Measurements from ENCODE around the gene IBA57.
"Not testable (repeated sequence)": the region's sequence is repeated elsewhere in the genome, so short reads cannot be mapped to it uniquely, and the experiment has no call there.

Gene IBA57

DNA sequence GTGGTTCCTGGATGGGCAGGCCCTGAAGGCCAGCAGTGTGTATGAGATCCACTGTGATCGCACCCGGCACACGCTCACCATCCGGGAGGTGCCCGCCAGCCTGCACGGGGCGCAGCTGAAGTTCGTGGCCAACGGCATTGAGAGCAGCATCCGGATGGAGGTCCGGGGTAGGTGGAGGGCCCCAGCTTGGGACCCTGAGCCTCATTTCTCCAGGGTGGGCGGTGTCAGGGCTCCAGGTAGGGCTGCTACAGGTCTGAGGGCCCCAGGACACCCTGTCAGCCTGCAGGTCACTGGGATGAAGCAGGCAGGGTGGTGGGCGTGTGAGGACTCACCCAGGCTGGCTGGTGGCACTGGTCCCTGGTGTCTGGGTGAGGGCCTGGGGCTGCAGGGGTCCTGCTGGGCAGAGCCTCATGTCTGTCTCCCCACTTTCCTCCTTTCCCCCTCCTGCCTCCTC is 50.1 kb downstream of the IBA57 start:
- no peak for DNase-seq

DNA sequence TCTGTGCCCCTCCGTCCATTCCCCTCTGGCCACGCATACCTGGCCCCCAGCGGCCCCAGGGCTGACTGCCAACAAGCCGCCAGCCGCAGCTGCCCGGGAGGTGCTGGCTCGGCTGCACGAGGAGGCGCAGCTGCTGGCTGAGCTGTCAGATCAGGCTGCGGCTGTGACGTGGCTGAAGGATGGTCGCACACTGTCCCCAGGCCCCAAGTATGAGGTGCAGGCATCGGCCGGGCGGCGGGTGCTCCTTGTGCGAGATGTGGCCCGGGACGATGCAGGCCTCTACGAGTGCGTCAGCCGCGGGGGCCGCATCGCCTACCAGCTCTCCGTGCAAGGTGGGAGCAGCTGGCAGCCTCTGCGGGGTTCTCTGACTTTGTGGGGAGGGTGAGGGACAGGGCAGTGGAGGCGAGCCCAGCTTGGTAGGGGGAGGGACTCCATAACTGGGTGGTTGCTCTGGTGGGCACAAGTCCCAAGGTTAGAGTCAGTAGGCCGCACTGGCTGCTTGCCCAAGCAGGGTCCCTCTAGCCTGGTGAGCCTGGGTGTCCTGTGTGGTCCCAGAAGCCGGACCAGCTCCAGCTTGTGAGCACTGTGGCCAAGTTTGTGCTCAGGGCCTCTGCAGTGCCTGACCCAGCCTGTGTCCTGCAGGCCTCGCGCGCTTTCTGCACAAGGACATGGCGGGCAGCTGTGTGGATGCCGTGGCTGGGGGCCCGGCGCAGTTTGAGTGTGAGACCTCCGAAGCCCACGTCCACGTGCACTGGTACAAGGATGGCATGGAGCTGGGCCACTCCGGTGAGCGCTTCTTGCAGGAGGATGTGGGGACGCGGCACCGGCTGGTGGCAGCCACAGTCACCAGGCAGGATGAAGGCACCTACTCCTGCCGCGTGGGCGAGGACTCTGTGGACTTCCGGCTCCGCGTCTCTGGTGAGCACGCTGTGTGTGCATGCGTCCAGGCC is 51.0 kb downstream of the IBA57 start:
- no peak for DNase-seq

DNA sequence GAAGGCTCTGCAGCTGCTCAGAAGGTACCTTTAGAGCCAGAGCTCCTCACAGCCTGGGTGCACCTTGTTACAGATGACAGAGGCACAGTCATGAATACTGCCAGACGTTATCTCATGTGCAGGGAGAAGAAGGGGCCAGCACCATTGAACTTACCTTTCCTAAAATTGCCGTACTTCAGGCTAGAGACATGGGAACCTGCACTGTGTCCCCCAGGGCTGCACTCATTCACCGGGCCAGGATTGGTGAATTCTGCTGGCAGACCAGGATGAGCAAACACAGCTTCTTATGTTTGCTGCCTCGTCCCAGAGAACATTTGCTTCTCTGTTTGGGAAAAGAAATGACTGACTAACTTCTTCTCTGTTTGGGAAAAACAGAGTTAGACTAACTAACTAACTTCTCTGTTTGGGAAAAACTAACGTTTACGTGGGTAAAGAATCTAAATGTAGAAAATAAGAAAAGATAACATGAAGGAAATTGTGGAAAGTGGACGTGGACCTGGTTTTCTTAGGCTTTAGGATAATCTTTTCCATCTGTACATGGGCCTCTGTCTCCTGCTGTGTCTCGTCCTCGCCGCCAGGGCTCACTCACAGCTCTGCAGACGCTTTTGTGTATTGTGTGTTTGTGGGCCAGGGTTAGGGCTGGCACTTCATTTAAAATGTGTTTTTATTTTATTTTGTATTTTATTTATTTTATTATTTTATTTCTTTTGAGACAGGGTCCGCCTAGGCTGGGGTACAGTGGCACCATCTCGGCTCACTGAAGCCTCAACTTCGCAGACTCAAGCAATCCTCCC is 52.1 kb downstream of the IBA57 start:
- DNase-seq, result no peak

DNA sequence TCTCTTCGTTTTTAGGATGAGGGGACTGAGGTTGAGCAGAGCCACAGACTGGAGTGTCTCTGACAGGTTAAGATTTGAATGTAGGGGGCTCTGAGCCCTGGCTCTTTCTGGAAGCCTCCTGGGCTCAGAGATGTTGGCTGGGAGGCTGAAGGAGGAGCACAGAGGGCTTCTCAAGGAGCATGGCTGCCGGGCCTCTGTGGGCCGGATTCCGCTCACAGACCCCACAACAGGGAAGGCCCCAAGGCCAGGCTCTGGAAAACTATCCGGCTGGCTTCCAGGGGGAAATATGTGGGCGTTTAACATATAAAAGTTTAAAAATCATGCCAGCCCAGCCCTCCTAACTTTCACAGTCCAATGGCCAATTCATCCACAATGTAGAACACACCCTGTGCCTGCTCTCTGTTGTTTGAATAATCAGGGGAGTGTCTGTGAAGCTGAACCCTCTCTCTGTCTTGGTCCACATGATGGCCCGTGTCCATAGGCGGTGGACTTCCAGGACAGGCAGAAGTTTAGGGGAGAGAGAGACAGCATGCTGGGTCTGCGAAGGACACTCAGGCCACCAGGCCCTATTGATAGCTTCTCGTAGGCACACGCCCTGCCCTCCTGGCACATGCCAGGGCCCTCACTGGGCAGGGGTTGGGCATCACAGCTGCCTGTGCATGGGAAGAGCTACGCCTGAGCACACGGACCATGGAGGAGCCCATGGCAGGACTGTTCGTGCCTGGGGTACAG is 53.1 kb downstream of the IBA57 start:
- DNase-seq, result no peak

DNA sequence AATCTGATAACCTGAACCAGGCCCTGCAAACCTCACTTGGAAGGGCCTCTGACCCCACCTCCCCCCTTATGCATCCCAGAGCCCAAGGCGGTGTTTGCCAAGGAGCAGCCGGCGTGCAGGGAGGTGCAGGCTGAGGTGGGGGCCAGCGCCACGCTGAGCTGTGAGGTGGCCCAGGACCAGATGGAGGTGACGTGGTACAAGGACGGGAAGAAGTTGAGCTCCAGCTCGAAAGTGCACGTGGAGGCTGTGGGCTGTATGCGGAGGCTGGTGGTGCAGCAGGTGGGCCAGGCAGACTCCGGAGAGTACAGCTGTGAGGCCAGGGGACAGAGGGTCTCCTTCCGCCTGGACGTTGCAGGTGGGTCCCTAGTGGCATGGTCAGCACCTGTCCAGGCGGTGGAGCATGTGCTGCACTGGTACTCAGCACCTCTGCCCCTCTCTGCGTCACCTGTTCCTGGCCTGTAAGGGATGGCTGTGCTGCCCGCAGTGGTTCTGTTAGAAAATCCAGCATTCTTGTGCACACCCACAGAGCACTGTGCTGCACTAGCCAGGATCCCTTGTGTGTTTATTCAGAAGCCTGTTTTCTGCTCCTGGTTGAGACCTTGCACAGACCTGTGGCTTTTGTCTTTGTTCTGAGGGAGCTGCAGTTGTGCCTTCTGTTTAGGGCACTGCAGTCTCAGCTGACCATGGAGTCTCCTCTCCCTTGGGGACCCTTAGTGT is 53.8 kb downstream of the IBA57 start:
- no peak for DNase-seq

DNA sequence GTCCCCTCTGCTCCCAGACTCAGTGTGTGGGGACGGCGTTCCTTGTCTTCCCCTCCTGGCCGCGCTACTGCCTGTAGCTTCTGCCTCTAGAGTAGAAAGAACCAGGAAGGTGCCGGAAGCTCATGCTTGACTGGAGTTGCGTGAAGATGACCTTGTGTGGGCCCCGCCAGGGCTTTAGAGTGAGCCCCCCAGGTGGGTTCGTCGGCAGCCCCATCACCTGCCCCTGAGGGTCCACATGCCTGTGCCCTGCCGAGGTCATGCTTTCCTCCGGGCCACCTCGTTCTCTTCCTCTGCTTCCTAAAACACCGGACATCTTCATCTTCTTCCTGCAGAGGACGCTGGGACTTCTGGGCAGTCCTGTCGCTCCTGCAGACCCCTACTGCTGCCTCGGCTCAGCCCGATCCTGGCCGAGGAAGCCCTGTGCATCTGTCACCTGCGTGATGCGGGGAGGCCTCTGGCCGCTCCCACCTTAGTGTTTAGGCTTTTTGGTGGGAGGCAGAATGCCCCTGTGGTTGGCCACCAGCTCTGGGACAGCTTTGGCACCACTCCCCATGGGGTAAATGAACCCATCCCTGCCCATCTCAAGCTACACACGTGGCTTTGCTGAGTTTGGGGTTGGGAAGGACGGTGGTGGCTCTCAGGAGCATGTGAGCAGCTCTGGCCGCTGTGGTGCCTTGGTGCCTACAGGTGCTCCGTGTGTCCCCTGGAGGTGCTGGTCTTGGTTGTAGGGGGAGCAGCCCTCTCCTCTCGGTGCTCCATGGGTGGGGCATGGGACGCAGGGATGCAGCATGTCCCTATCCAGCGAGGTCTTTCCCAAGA is 54.6 kb downstream of the IBA57 start:
- no peak for DNase-seq

DNA sequence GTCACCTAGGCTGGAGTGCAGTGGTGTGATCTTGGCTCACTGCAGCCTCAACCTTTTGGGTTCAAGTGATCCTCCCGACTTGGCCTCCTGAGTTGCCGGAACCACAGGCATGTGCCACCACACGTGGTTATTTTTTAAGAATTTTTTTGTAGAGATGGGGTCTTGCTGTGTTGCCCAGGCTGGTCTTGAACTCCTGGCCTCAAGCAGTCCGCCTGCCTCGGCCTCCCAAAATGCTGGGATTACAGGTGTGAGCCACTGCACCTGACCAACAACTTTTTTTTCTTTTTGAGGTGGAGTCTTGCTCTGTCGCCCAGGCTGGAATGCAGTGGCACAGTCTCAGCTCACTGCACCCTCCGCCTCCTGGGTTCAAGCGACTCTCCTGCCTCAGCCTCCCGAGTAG is 55.5 kb downstream of the IBA57 start:
- not testable (repeated sequence) for DNase-seq

DNA sequence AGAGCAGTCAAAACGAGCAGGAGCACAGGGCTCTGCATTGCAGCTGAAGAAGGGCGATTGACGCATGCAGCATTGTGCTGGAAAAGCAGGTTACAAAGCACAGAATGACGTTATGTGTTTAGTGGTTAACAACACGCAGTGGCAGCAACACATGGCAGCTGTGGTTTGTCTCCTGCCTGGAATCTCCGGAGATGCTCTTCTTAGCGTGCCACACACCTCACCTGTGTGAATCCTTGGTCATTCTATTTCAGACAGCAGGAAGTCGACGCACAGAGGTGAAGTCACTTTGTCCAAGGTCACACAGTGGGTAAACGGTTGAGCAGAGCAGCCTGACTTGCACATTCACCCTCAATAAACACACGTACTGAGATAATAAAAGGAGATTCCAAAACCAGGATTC is 56.9 kb downstream of the IBA57 start:
- DNase-seq, result no peak

DNA sequence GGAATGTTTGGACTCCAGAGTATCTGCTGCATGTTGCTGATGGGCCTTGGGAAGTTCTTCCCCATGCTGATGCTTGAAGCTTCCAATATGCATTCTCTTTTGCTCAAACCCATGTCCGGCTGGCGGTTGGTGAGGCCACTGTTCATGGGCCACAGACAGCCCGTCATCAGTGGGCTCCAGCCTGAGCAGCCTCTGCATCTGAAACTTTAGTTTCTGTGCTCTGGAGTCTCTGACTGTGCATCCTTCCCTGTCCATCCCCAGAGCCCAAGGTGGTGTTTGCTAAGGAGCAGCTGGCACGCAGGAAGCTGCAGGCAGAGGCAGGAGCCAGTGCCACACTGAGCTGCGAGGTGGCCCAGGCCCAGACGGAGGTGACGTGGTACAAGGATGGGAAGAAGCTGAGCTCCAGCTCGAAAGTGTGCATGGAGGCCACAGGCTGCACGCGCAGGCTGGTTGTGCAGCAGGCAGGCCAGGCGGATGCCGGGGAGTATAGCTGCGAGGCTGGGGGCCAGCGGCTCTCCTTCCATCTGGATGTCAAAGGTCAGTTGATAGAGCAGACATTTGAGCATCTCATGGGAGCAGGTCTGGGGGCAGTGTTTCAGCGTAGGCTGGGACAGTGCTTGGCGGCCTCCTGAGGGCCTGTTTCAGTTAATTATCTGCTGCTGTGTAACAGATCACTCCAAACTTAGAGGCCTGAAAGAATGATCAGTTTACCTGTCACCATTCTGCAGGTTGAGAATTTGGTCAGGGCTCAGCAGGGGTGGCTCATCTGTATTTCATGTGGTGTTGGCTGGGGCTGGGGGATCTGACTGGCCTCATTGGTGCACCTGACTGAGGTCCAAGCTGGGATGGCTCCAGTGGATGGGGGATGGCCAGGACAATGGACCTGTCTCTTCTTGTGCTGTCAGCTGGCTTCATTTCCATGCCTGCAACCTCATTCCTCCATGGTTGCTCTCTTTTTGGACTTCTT is 58.9 kb downstream of the IBA57 start:
- DNase-seq, result no peak

DNA sequence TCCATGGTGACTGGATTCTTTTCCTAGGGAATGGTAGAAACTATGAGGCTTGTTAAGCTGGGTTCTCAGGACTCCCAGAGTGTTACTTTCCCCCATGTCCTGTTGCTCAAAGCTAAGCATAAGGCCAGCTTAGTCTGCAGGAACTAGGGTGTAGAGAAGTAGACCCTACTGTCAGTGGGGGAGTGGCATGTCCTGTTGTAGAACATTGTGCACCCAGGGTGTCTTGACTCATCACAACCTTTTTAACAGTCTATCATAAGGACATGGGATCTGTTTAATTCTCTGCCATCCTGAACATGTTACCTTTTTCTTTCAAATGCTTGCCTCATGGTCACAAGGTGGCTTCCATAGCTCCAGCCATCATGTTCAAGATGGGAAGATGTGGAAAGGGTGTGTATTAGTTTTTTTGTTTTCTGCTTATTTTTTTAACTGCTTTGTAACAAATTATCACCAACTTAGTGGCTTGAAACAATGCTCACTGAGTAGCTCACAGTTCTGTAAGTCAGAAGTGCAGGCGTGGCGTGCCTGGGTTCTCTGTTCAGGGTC is 59.6 kb downstream of the IBA57 start:
- no peak for DNase-seq

DNA sequence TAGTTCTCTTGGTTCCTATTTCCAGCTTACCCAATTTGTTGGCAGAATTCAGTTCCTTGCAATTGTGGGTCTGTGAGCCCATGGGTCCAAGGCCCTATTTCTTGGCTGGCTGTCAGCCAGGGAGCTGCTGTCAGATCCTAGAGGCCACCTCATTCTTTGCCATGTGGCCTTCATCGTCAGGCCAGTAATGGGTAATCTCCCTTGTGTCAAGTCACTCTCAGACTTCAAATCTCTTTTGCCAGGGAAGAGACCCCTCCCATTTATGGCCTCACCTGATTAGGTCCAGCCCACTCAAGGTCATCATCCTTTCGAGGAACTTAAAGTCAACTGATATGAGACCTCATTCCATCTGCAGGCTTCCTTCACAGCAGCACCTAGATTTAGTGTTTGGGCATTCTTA is 60.1 kb downstream of the IBA57 start:
- DNase-seq, result no peak

DNA sequence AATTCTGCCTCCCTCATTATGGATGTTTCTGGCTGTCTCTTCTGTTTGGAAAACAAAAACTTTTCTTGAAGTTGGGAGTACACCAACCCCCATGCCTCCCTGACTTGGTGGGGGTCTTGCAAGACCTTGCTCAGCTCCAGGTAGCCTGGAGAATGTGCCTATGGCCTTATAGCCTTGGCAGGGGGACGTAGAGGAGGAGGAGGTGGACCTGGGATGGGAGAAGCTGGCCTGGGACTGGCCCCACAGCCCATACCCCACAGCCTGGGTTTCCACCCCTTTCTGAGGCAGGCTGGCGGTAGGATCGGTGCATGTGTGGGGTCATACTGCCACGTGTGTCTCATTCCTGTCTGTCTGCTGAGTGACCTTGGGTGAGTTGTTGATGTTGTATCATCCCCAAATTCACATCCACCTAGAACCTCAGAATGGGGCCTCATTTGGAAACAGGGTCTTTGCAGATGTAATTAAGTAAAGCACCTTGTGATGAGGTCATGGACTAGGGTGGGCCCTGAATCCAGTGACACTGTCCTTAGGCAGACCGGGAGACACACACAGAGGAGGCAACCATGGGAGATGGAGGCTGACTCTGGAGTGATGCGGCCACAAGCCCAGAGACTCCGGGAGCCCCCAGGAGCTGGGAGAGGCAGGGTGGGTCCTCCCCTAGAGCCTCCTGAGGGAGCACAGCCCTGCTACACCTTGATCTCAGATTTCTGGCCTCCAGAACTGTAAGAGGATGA is 60.7 kb downstream of the IBA57 start:
- no peak for DNase-seq

DNA sequence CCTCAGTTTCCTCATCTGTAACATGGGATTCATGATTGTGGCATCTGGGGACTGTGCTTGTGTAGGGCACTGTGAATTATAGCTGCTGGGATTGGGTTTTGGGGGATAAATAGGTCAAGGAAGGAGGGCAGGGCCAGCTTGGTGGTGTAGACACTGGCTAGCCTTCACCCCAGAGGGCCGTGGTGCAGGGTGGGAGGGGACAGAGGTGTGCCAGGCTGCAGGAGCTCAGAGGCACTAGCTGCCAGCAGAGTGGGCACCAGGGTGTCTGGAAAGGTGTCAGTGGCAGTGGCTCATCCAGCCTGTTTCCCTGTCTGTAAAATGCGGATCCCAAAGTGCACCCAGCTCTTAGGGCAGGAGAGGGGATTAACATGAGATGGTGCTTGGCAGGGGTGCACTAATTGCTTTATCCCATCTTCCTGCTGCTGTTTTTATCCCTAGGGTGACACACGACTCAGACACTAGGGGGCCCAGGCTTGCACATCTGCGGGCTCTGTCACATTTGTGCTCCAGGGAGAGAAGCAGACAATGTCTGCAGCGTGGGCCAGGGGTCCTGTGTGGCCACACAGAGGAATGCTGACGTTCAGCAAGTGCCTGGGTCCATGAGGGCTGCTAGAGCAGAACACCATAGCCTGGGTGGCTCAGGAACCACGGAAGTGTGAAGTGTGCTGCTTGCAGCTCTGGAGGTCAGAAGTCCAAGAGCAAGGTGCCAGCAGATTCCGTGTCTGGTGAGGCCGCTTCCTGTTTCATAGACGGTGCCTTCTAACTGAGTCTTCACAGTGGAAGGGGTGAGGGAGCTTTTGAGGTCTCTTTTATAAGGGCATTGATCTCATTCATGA is 61.6 kb downstream of the IBA57 start:
- no peak for DNase-seq

DNA sequence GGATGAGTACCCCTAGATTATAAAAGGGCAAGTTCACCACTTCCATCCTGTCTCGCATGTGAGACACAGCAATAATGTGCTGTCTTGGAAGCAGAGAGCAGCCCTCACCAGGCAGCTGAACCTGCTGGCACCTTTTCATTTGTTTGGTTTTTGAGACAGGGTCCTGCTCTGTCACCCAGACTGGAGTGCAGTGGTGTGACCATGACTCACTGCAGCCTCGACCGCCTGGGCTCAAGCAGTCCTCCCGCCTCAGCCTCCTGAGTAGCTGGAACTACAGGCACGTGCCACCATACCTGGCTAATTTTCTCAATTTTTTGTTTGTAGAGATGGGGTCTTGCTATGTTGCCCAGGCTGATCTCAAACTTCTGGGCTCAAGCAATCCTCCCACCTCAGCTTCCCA is 62.5 kb downstream of the IBA57 start:
- DNase-seq, result not testable (repeated sequence)

DNA sequence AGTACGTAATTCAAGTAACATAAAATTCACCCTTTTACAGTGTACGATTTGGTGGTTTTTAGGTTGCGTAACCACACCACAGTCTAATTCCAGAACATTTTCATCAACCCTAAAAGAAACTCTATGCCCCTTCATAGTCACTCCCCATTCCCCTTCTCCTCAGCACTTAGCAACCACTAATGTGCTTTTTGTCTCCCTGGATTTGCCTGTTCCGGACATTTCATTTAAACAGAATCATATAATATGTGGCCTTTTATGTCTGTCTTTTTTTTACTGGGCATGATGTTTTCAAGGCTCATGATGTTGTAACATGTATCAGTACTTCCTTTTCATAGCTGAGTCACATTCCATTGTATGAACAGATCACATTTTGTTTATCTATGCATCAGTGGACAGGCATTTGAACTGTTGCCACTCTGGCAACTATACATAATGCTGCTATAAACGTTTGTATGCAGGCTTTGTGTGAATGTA is 63.0 kb downstream of the IBA57 start:
- no peak for DNase-seq

DNA sequence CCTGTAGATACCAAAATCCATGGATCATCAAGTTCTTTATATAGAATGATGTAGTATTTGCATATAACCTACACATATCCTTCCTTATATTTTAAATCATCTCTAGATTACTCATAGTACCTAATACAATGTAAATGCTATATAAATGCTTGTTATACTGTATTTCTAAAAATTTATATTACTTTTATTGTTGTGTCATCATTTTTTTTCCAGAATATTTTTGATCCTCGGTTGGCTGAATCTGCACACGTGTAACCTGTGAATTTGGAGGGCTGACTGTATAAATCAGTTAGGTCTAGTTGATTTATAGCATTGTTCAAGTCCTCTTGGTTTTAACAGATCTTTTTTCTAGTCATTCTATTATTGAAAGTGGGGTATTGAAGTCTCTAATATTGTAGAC is 65.6 kb downstream of the IBA57 start:
- no peak for DNase-seq

All from NCI-H2081 treated with DMSO at 0.1 percent for 48 hours (cell line).